T-helper 9 cell (primary cell): ENCODE data around the gene AQP12B.
"Not testable (repeated sequence)": the region's sequence is repeated elsewhere in the genome, so short reads cannot be mapped to it uniquely, and the experiment has no call there.

Source experiments
- DNase-seq: peaks from one replicate; pipeline ENCODE4 v3.0.0-alpha.2; 2020
- total RNA-seq, 2 donors: gene quantifications; one replicate each; lab custom pipeline; 2026; lab: John Stamatoyannopoulos, UW

AQP12B gene
- total RNA-seq = 0 reads per million in 2 donors

- DNase-seq = not testable (repeated sequence)
These were observed at the start of gene AQP12B for GRCh38 chr2:240682431-240683224. Gene AQP12B (minus strand): TSS chr2:240682885. CDS start chr2:240682837, 48 bp downstream.

GRCh38 chr2:240732184-240732583 lies 49.5 kb upstream of the AQP12B start:
- DNase-seq = no peak

GRCh38 chr2:240731178-240731545 lies 48.5 kb upstream of the AQP12B start:
- no peak for DNase-seq

GRCh38 chr2:240730501-240731177 lies 48.0 kb upstream of the AQP12B start:
- DNase-seq = no peak

GRCh38 chr2:240728827-240729226 lies 46.1 kb upstream of the AQP12B start:
- no peak for DNase-seq

GRCh38 chr2:240728361-240728760 lies 45.7 kb upstream of the AQP12B start:
- no peak for DNase-seq

- no peak for DNase-seq
These were observed 45.2 kb upstream of the AQP12B start for GRCh38 chr2:240727913-240728312.

GRCh38 chr2:240727439-240727838 lies 44.8 kb upstream of the AQP12B start:
- DNase-seq = no peak

- no peak for DNase-seq
These were observed 44.2 kb upstream of the AQP12B start for GRCh38 chr2:240726876-240727275.

GRCh38 chr2:240725671-240726070 lies 43.0 kb upstream of the AQP12B start:
- DNase-seq = no peak

- DNase-seq = no peak
These were observed 42.6 kb upstream of the AQP12B start for GRCh38 chr2:240725266-240725665.

GRCh38 chr2:240724431-240724830 lies 41.7 kb upstream of the AQP12B start:
- no peak for DNase-seq

- no peak for DNase-seq
These were observed 41.2 kb upstream of the AQP12B start for GRCh38 chr2:240723851-240724250.

GRCh38 chr2:240722796-240723735 lies 40.4 kb upstream of the AQP12B start:
- no peak for DNase-seq

- DNase-seq = no peak
These were observed 39.7 kb upstream of the AQP12B start for GRCh38 chr2:240722376-240722775.

GRCh38 chr2:240721596-240722180 lies 39.0 kb upstream of the AQP12B start:
- DNase-seq = no peak

GRCh38 chr2:240720686-240721595 lies 38.3 kb upstream of the AQP12B start:
- no peak for DNase-seq

GRCh38 chr2:240719676-240720545 lies 37.2 kb upstream of the AQP12B start:
- no peak for DNase-seq

GRCh38 chr2:240718896-240719490 lies 36.3 kb upstream of the AQP12B start:
- no peak for DNase-seq
